ENCODE results near the gene ATXN2. TPM values are rescaled to one million over a fixed set of nuclear protein-coding genes. Genes with fewer than 3 reads are reported as not detected.
"Not testable (repeated sequence)": the region's sequence is repeated elsewhere in the genome, so short reads cannot be mapped to it uniquely, and the experiment has no call there.

The ATXN2 gene
- total RNA-seq, 6 experiments from 2014 or later = 80.7 to 110 (median 91.9) TPM

DNA sequence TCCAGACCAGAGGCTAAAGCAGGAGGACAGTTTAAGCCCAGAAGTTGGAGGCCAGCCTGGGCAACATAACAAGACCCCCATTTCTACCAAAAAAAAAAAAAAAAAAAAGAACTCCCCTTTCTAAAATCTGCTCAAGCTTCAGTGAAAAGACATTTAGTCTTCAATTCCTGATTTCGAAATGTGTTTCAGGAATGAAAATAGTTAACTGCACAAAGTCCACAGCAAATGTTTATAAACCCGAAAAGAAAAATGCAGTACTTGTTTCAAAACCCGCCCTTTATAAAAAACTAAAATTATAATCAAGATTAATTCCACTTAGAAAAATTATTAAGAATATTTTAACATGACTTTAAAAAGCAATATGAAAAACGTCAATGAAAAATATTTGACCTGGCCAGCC, 12.1 kb downstream of the ATXN2 start:
- no peak for TF ChIP-seq CTCF (IDR thresholded peaks at IDR 0.05)
- Mint-ChIP-seq H3K27me3 (ENCODE audit: insufficient read depth) (no peaks in the 10 kb centered on the region), H3K36me3 (ENCODE audit: low read depth) (peaks cover 8% of the 10 kb centered on the region; the same call in 1 of the 2 replicates), H3K27ac (no peak overlapping the region), H3K9me3 (no peaks in the 10 kb centered on the region), H3K4me3 (no peak overlapping the region), H3K4me1 (ENCODE audit: low read depth) (peaks cover 12% of the 10 kb centered on the region; the same call in 1 of the 2 replicates)
- DNase-seq = no peak

GRCh38 chr12:111585690-111586089, 13.4 kb downstream of the ATXN2 start:
- Mint-ChIP-seq H3K9me3 (no peaks in the 10 kb centered on the region), H3K27me3 (ENCODE audit: insufficient read depth) (peaks cover 3% of the 10 kb centered on the region), H3K4me3 (no peak overlapping the region), H3K36me3 (ENCODE audit: low read depth) (peaks cover 16% of the 10 kb centered on the region), H3K4me1 (ENCODE audit: low read depth) (peaks cover 21% of the 10 kb centered on the region), H3K27ac (no peak overlapping the region)
- TF ChIP-seq CTCF (IDR thresholded peaks at IDR 0.05) = no peak
- DNase-seq = no peak

GRCh38 chr12:111584959-111585358, 14.2 kb downstream of the ATXN2 start:
- peaks cover 16% of the 10 kb centered on the region for H3K36me3 Mint-ChIP-seq (ENCODE audit: low read depth)
- peaks cover 3% of the 10 kb centered on the region for H3K27me3 Mint-ChIP-seq (ENCODE audit: insufficient read depth)
- DNase-seq = peak; percentile 53
- no peak overlapping the region for H3K4me3 Mint-ChIP-seq
- peaks cover 21% of the 10 kb centered on the region for H3K4me1 Mint-ChIP-seq (ENCODE audit: low read depth)
- no peaks in the 10 kb centered on the region for H3K9me3 Mint-ChIP-seq
- H3K27ac Mint-ChIP-seq = 0 out of 2 replicates have a peak overlapping the region, but pooled peaks have one; percentile 43
- no peak for TF ChIP-seq CTCF (IDR thresholded peaks at IDR 0.05)

DNA sequence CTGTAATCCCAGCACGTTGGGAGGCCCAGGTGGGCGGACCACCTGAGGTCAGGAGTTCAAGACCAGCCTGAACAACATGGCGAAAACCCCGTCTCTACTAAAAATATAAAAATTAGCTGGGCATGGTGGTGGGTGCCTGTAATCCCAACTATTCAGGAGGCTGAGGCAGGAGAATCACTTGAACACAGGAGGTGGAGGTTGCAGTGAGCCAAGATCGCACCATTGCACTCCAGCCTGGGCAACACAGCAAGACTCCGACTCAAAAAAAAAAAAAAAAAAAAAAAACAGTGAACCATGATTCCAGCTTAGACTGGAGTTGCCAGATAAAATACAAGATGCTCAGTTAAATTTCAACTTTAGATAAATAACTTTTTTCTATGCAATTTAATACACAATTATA, 15.6 kb downstream of the ATXN2 start:
- Mint-ChIP-seq H3K36me3 (ENCODE audit: low read depth) (peaks cover 16% of the 10 kb centered on the region), H3K4me1 (ENCODE audit: low read depth) (peaks cover 33% of the 10 kb centered on the region)
- not testable (repeated sequence) for H3K27me3 Mint-ChIP-seq (ENCODE audit: insufficient read depth); H3K9me3 Mint-ChIP-seq; H3K4me3 Mint-ChIP-seq; H3K27ac Mint-ChIP-seq; DNase-seq

- no peak for TF ChIP-seq CTCF (IDR thresholded peaks at IDR 0.05)
- H3K27me3 Mint-ChIP-seq (ENCODE audit: insufficient read depth) = peaks cover 3% of the 10 kb centered on the region
- H3K4me1 Mint-ChIP-seq (ENCODE audit: low read depth) = peaks cover 34% of the 10 kb centered on the region
- H3K36me3 Mint-ChIP-seq (ENCODE audit: low read depth) = peaks cover 16% of the 10 kb centered on the region
- peak overlapping the region; percentile 47; the same call in 1 of the 2 replicates for H3K27ac Mint-ChIP-seq
- no peak for DNase-seq
- H3K4me3 Mint-ChIP-seq = no peak overlapping the region
- no peaks in the 10 kb centered on the region for H3K9me3 Mint-ChIP-seq
Observed at GRCh38 chr12:111582133-111582747, 16.9 kb downstream of the ATXN2 start.

- Mint-ChIP-seq H3K27me3 (ENCODE audit: insufficient read depth) (peaks cover 3% of the 10 kb centered on the region), H3K27ac (peak overlapping the region; percentile 47), H3K4me3 (no peak overlapping the region), H3K9me3 (no peaks in the 10 kb centered on the region), H3K4me1 (ENCODE audit: low read depth) (peaks cover 28% of the 10 kb centered on the region), H3K36me3 (ENCODE audit: low read depth) (peaks cover 10% of the 10 kb centered on the region)
- no peak for TF ChIP-seq CTCF (IDR thresholded peaks at IDR 0.05)
- DNase-seq = no peak
Observed at GRCh38 chr12:111581434-111582132, 17.5 kb downstream of the ATXN2 start.

All from HFFc6 (cell line).